SK-N-SH (cell line): ENCODE results near the gene SLC5A4. TPM values are rescaled to one million over a fixed set of nuclear protein-coding genes. Genes with fewer than 3 reads are reported as not detected.
"Not testable (repeated sequence)": the region's sequence is repeated elsewhere in the genome, so short reads cannot be mapped to it uniquely, and the experiment has no call there.

Source experiments
- CTCF ChIA-PET: fragments of 300-600, 350-600 bp; formaldehyde crosslinking; extraction: SDS; loops from one replicate; lab custom pipeline; 2021; lab: Yijun Ruan, JAX
- POLR2A ChIA-PET: fragments of 350-600 bp; sonication (Branson Sonifier 250); formaldehyde crosslinking; extraction: SDS; loops from one replicate; lab custom pipeline; 2020; ENCODE audit warnings: antibody characterized with exemption, inconsistent platforms; lab: Yijun Ruan, JAX
- DNase-seq: peaks from one replicate; pipeline ENCODE4 v3.0.0; 2012
- H2AFZ ChIP-seq: fragments of 200-600 bp; sonication (generic); 2 replicates; pipeline ENCODE4 v1.8.1; 2016; ENCODE audit warnings: antibody characterized with exemption, mild to moderate bottlenecking, low read depth
- H3F3A ChIP-seq: fragments of 200-600 bp; sonication (generic); replicated peaks from 2 replicates; pipeline ENCODE3; 2016; ENCODE audit warnings: antibody characterized with exemption, mild to moderate bottlenecking; ENCODE audit not compliant: insufficient read depth
- H3K27ac ChIP-seq, 2 experiments: fragments of 200-500 bp in 1 of 2; fragments of 200-600 bp in 1 of 2; sonication (Bioruptor generic) in 1 of 2; sonication (generic), shearing (Covaris generic) in 1 of 2; 2 replicates each; pipeline versions ENCODE4 v1.5.1 to v1.6.1; 2014 to 2016; ENCODE audit warnings: low read depth in 2 of 2, inconsistent platforms in 1 of 2, low read length in 1 of 2, mild to moderate bottlenecking in 1 of 2, mixed read lengths in 1 of 2
- H3K27me3 ChIP-seq: fragments of 200-600 bp; sonication (generic), shearing (Covaris generic); 2 replicates; pipeline ENCODE4 v1.6.1; 2016; ENCODE audit warnings: mixed run types; ENCODE audit not compliant: insufficient read depth
- H3K36me3 ChIP-seq, 2 experiments: fragments of 200-500 bp in 1 of 2; fragments of 200-600 bp in 1 of 2; sonication (Bioruptor generic) in 1 of 2; sonication (generic) in 1 of 2; replicated peaks in 1 of 2; 2 replicates each; pipeline versions ENCODE3 to v1.5.1; 2014 to 2016; ENCODE audit warnings: low read length in 1 of 2, mild to moderate bottlenecking in 1 of 2; ENCODE audit not compliant: insufficient read depth in 2 of 2, control insufficient read depth in 1 of 2
- H3K4me1 ChIP-seq, 2 experiments: fragments of 200-500 bp in 1 of 2; fragments of 200-600 bp in 1 of 2; sonication (Bioruptor generic) in 1 of 2; sonication (generic), shearing (Covaris generic) in 1 of 2; 2 replicates each; pipeline versions ENCODE4 v1.5.1 to v1.6.1; 2014 to 2016; ENCODE audit warnings: low read depth in 1 of 2, low read length in 1 of 2, mixed run types in 1 of 2; ENCODE audit not compliant: insufficient read depth in 2 of 2, control insufficient read depth in 1 of 2
- H3K4me2 ChIP-seq: fragments of 200-600 bp; sonication (generic), shearing (Covaris generic); 2 replicates; pipeline ENCODE4 v1.6.1; 2017; ENCODE audit warnings: mixed run types
- H3K4me3 ChIP-seq, 2 experiments: fragments of 200-500 bp in 1 of 2; fragments of 200-600 bp in 1 of 2; sonication (Bioruptor generic) in 1 of 2; sonication (generic), shearing (Covaris generic) in 1 of 2; 2 replicates each; pipeline versions ENCODE4 v1.5.1 to v1.8.1; 2014 to 2016; ENCODE audit warnings: low read depth in 2 of 2, inconsistent platforms in 1 of 2, low read length in 1 of 2, mild to moderate bottlenecking in 1 of 2, mixed read lengths in 1 of 2, moderate library complexity in 1 of 2
- H3K79me2 ChIP-seq: fragments of 200-600 bp; sonication (generic); 2 replicates; pipeline ENCODE4 v1.8.1; 2017; ENCODE audit warnings: mild to moderate bottlenecking; ENCODE audit not compliant: insufficient read depth
- H3K9ac ChIP-seq: fragments of 200-600 bp; sonication (generic); 2 replicates; pipeline ENCODE4 v1.6.1; 2017; ENCODE audit warnings: mixed run types
- H3K9me2 ChIP-seq: fragments of 200-600 bp; sonication (generic); 2 replicates; pipeline ENCODE4 v1.6.1; 2017; ENCODE audit warnings: mixed run types
- H3K9me3 ChIP-seq: fragments of 200-600 bp; sonication (generic); 2 replicates; pipeline ENCODE4 v1.6.1; 2017; ENCODE audit warnings: mixed run types, mild to moderate bottlenecking, moderate library complexity
- H4K20me1 ChIP-seq: fragments of 200-600 bp; sonication (generic); 2 replicates; pipeline ENCODE4 v1.6.1; 2017; ENCODE audit warnings: mild to moderate bottlenecking, mixed run types; ENCODE audit not compliant: insufficient read depth
- CHD2 ChIP-seq: fragments of 150-350 bp; IDR thresholded peaks from 2 replicates; pipeline ENCODE4 v1.6.1; 2018; ENCODE audit warnings: low read length; ENCODE audit not compliant: partially characterized antibody
- ELF1 ChIP-seq: IDR thresholded peaks from 2 replicates; pipeline ENCODE4 v1.4.0; 2012
- EP300 ChIP-seq, 2 experiments: IDR thresholded peaks; 2 replicates each; pipeline versions ENCODE4 v1.4.0 to v1.6.1; 2012; ENCODE audit warnings: borderline replicate concordance in 1 of 2, low read depth in 1 of 2, low read length in 1 of 2
- EZH2phosphoT487 ChIP-seq: fragments of 200-600 bp; sonication (generic); IDR thresholded peaks from 2 replicates; pipeline ENCODE4 v1.6.1; 2017; ENCODE audit warnings: low read depth, mixed run types, mild to moderate bottlenecking, antibody characterized with exemption, moderate library complexity, borderline replicate concordance
- FOXJ3 ChIP-seq: sonication (generic); formaldehyde crosslinking; IDR thresholded peaks from 2 replicates; pipeline ENCODE4 v1.5.1; 2020; ENCODE audit warnings: mild to moderate bottlenecking, missing genetic modification reagents
- GABPA ChIP-seq: IDR thresholded peaks from 2 replicates; pipeline ENCODE4 v1.4.0; 2012; ENCODE audit warnings: low read depth, mild to moderate bottlenecking
- GATA2 ChIP-seq: sonication (generic); formaldehyde crosslinking; IDR thresholded peaks from 2 replicates; pipeline ENCODE4 v1.5.0; 2020; ENCODE audit warnings: mild to moderate bottlenecking, missing genetic modification reagents
- IRF3 ChIP-seq: fragments of 150-350 bp; IDR thresholded peaks from 2 replicates; pipeline ENCODE4 v1.6.1; 2016; ENCODE audit warnings: mild to moderate bottlenecking, low read depth, low read length
- JUND ChIP-seq: IDR thresholded peaks from 2 replicates; pipeline ENCODE4 v1.4.0; 2012
- MAX ChIP-seq: IDR thresholded peaks from 2 replicates; pipeline ENCODE4 v1.4.0; 2012; ENCODE audit warnings: low read depth
- MEF2A ChIP-seq: IDR thresholded peaks from 2 replicates; pipeline ENCODE4 v1.4.0; 2012; ENCODE audit warnings: low read depth, borderline replicate concordance
- MXI1 ChIP-seq: IDR thresholded peaks from 2 replicates; pipeline ENCODE4 v1.6.1; 2012; ENCODE audit warnings: mild to moderate bottlenecking, low read depth, low read length, improper control_type of control experiment
- PBX3 ChIP-seq: IDR thresholded peaks from 2 replicates; pipeline ENCODE4; 2012
- RAD21 ChIP-seq: IDR thresholded peaks from 2 replicates; pipeline ENCODE4 v1.6.1; 2012; ENCODE audit warnings: mild to moderate bottlenecking, low read length
- RCOR1 ChIP-seq: fragments of 150-350 bp; IDR thresholded peaks from 2 replicates; pipeline ENCODE4 v1.6.1; 2017; ENCODE audit warnings: antibody characterized with exemption, low read length
- RFX5 ChIP-seq: IDR thresholded peaks from 2 replicates; pipeline ENCODE4 v1.6.1; 2012; ENCODE audit warnings: mild to moderate bottlenecking, improper control_type of control experiment, low read length
- SIN3A ChIP-seq: IDR thresholded peaks from 2 replicates; pipeline ENCODE4 v1.6.1; 2012; ENCODE audit warnings: low read depth, mild to moderate bottlenecking, low read length, moderate library complexity, borderline replicate concordance
- TAF1 ChIP-seq: IDR thresholded peaks from 2 replicates; pipeline ENCODE4 v1.6.1; 2012; ENCODE audit warnings: low read depth, mild to moderate bottlenecking, low read length, moderate library complexity, borderline replicate concordance
- TCF12 ChIP-seq: IDR thresholded peaks from 2 replicates; pipeline ENCODE4 v1.4.0; 2012
- USF2 ChIP-seq: fragments of 150-350 bp; IDR thresholded peaks from 2 replicates; pipeline ENCODE4 v1.6.1; 2017; ENCODE audit warnings: antibody characterized with exemption, low read length, low read depth, borderline replicate concordance
- WGBS: methylation state at CpG from one replicate; pipeline ENCODE4 v1.1.6; 2017; ENCODE audit warnings: low lambda C conversion rate; 5-methylcytosine and 5-hydroxymethylcytosine counted together
- polyA plus RNA-seq, 3 experiments: library from polyadenylated mRNA; depleted of rRNA; stranded (reverse); fragments of >200 nt; gene quantifications; 2 replicates each; pipeline ENCODE4 v1.2.3, GENCODE V29; 2012

SLC5A4 gene
- polyA plus RNA-seq, 1 of the 3 experiments (the other 2 are of a cell fraction), result 0.15 TPM

- TF ChIP-seq USF2 (no peak), CHD2 (no peak), JUND (no peak)
These were observed 25.9 kb upstream of the SLC5A4 start (continued) for GRCh38 chr22:32281072-32281471.

- H3K9me3 ChIP-seq, H3K9ac ChIP-seq, H3K9me2 ChIP-seq, H3K36me3 ChIP-seq, DNase-seq, H3K27ac ChIP-seq, H3K4me3 ChIP-seq, POLR2A ChIA-PET, H3F3A ChIP-seq, H4K20me1 ChIP-seq, H2AFZ ChIP-seq, H3K27me3 ChIP-seq, H3K4me2 ChIP-seq, H3K4me1 ChIP-seq, H3K79me2 ChIP-seq: not testable (repeated sequence)
- CTCF ChIA-PET, result interaction anchor here (4.6 kb wide), 1 partner anchor 9 kb away, joined by 30 read pairs; no protein-coding TSS in a partner anchor
- 49% methylated on average over 4 of the region's 4 CpGs for WGBS
These were observed 20.2 kb upstream of the SLC5A4 start for GRCh38 chr22:32275353-32275752.

GRCh38 chr22:32271389-32271788, 16.2 kb upstream of the SLC5A4 start:
- Histone ChIP-seq H3K27ac (no peak overlapping the region), H3K36me3 (no peaks in the 10 kb centered on the region), H2AFZ (no peak overlapping the region), H3K4me3 (no peak overlapping the region), H3K4me1 (no peaks in the 10 kb centered on the region), H4K20me1 (no peaks in the 10 kb centered on the region), H3K27me3 (no peaks in the 10 kb centered on the region), H3K79me2 (no peaks in the 10 kb centered on the region), H3K9ac (no peak overlapping the region), H3K9me3 (no peaks in the 10 kb centered on the region), H3F3A (no peaks in the 10 kb centered on the region), H3K4me2 (no peak overlapping the region), H3K9me2 (no peaks in the 10 kb centered on the region)
- CTCF ChIA-PET, result interaction anchor here (0.6 to 1.8 kb wide), 2 partner anchors 19 to 69 kb away, joined by 3 to 9 read pairs; no protein-coding TSS in a partner anchor
- DNase-seq, result no peak
- TF ChIP-seq GATA2 (CRISPR knock-in tag) (no peak), JUND (no peak), RFX5 (no peak), TCF12 (no peak), FOXJ3 (CRISPR knock-in tag) (no peak), RAD21 (no peak), SIN3A (no peak), IRF3 (no peak), MEF2A (no peak), EZH2phosphoT487 (no peak), USF2 (no peak), MXI1 (no peak), TAF1 (no peak), RCOR1 (no peak), PBX3 (no peak), EP300 (IDR thresholded peaks at IDR 0.05; ENCODE audit: borderline replicate concordance in 1 of 2, low read depth in 1 of 2, low read length in 1 of 2) (no peak), MAX (no peak), ELF1 (no peak), GABPA (no peak)
- POLR2A ChIA-PET, result no interaction called here
- WGBS, result 84% methylated on average over 15 of the region's 18 CpGs
